Dendritic cell treated with granulocyte-macrophage colony-stimulating factor and Interleukin-4, amounts not matched to agents 40 ng/mL and 50 ng/mL, for 4 days (primary cell): ENCODE data around the gene ASPDH.
"Not testable (repeated sequence)": the region's sequence is repeated elsewhere in the genome, so short reads cannot be mapped to it uniquely, and the experiment has no call there.

Experiments
- H3K27ac Mint-ChIP-seq: one replicate; pipeline ENCODE4 v1.8.0; 2022; ENCODE audit warnings: mild to moderate bottlenecking, mixed read lengths
- H3K27me3 Mint-ChIP-seq: one replicate; pipeline ENCODE4 v1.8.0; 2022; ENCODE audit warnings: mild to moderate bottlenecking, mixed read lengths
- H3K36me3 Mint-ChIP-seq: one replicate; pipeline ENCODE4 v1.8.0; 2022; ENCODE audit warnings: low read depth, mixed read lengths
- H3K4me1 Mint-ChIP-seq: one replicate; pipeline ENCODE4 v1.8.0; 2022; ENCODE audit warnings: low read depth, mixed read lengths
- H3K4me3 Mint-ChIP-seq: one replicate; pipeline ENCODE4 v1.8.0; 2022; ENCODE audit warnings: mild to moderate bottlenecking, moderate library complexity, mixed read lengths
- H3K9me3 Mint-ChIP-seq: one replicate; pipeline ENCODE4 v1.8.0; 2022; ENCODE audit warnings: mixed read lengths
- intact Hi-C: fragments of 100-400 bp; cut with micrococcal nuclease; formaldehyde crosslinking; loops from one replicate; pipeline ENCODE4 v1.15.0; 2022

Gene ASPDH

GRCh38 chr19:50535672-50536187 is 22.0 kb upstream of the ASPDH start:
- intact Hi-C loops: no loop called here

GRCh38 chr19:50534478-50534877 is 20.8 kb upstream of the ASPDH start:
- H3K27me3 Mint-ChIP-seq: peaks cover 19% of the 10 kb centered on the region
- intact Hi-C loops: no loop called here

More at GRCh38 chr19:50535672-50536187, 22.0 kb upstream of the ASPDH start:
- Mint-ChIP-seq H3K9me3 (peaks cover 15% of the 10 kb centered on the region), H3K36me3 (no peaks in the 10 kb centered on the region), H3K4me3 (no peak overlapping the region), H3K27me3 (peaks cover 18% of the 10 kb centered on the region), H3K4me1 (no peaks in the 10 kb centered on the region), H3K27ac (no peak overlapping the region)

GRCh38 chr19:50532952-50533351 is 19.2 kb upstream of the ASPDH start:
- Mint-ChIP-seq H3K9me3 (peaks cover 15% of the 10 kb centered on the region), H3K27ac (no peak overlapping the region), H3K4me1 (no peaks in the 10 kb centered on the region), H3K27me3 (peaks cover 19% of the 10 kb centered on the region), H3K4me3 (no peak overlapping the region), H3K36me3 (no peaks in the 10 kb centered on the region)
- intact Hi-C loops: no loop called here

More at GRCh38 chr19:50534478-50534877, 20.8 kb upstream of the ASPDH start:
- H3K27ac Mint-ChIP-seq: no peak overlapping the region
- H3K4me1 Mint-ChIP-seq: no peaks in the 10 kb centered on the region
- peaks cover 15% of the 10 kb centered on the region for H3K9me3 Mint-ChIP-seq
- H3K36me3 Mint-ChIP-seq: no peaks in the 10 kb centered on the region
- no peak overlapping the region for H3K4me3 Mint-ChIP-seq

GRCh38 chr19:50531171-50531612 is 17.5 kb upstream of the ASPDH start:
- peaks cover 15% of the 10 kb centered on the region for H3K9me3 Mint-ChIP-seq
- intact Hi-C loops: no loop called here
- no peak overlapping the region for H3K4me3 Mint-ChIP-seq
- H3K27ac Mint-ChIP-seq: no peak overlapping the region
- H3K4me1 Mint-ChIP-seq: no peaks in the 10 kb centered on the region
- H3K36me3 Mint-ChIP-seq: no peaks in the 10 kb centered on the region
- H3K27me3 Mint-ChIP-seq: peaks cover 15% of the 10 kb centered on the region

GRCh38 chr19:50528052-50528451 is 14.3 kb upstream of the ASPDH start:
- H3K27ac Mint-ChIP-seq, H3K36me3 Mint-ChIP-seq, H3K4me1 Mint-ChIP-seq, H3K4me3 Mint-ChIP-seq, intact Hi-C loops, H3K9me3 Mint-ChIP-seq: not testable (repeated sequence)
- H3K27me3 Mint-ChIP-seq: peaks cover 13% of the 10 kb centered on the region

GRCh38 chr19:50522881-50523280 is 9.2 kb upstream of the ASPDH start:
- Mint-ChIP-seq H3K9me3 (no peaks in the 10 kb centered on the region), H3K36me3 (no peaks in the 10 kb centered on the region)

GRCh38 chr19:50520822-50521465 is 7.2 kb upstream of the ASPDH start:
- H3K27ac Mint-ChIP-seq: no peak overlapping the region

More at GRCh38 chr19:50522881-50523280, 9.2 kb upstream of the ASPDH start:
- H3K27me3 Mint-ChIP-seq: peaks cover 6% of the 10 kb centered on the region
- H3K4me1 Mint-ChIP-seq: no peaks in the 10 kb centered on the region
- H3K27ac Mint-ChIP-seq: no peak overlapping the region
- intact Hi-C loops: no loop called here
- H3K4me3 Mint-ChIP-seq: no peak overlapping the region

GRCh38 chr19:50519006-50519575 is 5.4 kb upstream of the ASPDH start:
- no peaks in the 10 kb centered on the region for H3K36me3 Mint-ChIP-seq
- intact Hi-C loops: no loop called here
- H3K4me3 Mint-ChIP-seq: no peak overlapping the region
- H3K27me3 Mint-ChIP-seq: peaks cover 30% of the 10 kb centered on the region
- no peaks in the 10 kb centered on the region for H3K4me1 Mint-ChIP-seq
- no peaks in the 10 kb centered on the region for H3K9me3 Mint-ChIP-seq
- H3K27ac Mint-ChIP-seq: no peak overlapping the region

More at GRCh38 chr19:50520822-50521465, 7.2 kb upstream of the ASPDH start:
- intact Hi-C loops: no loop called here
- H3K36me3 Mint-ChIP-seq: no peaks in the 10 kb centered on the region
- no peaks in the 10 kb centered on the region for H3K4me1 Mint-ChIP-seq
- no peaks in the 10 kb centered on the region for H3K9me3 Mint-ChIP-seq
- no peak overlapping the region for H3K4me3 Mint-ChIP-seq
- peaks cover 13% of the 10 kb centered on the region for H3K27me3 Mint-ChIP-seq

GRCh38 chr19:50518091-50519005 is 4.6 kb upstream of the ASPDH start:
- H3K27ac Mint-ChIP-seq: no peak overlapping the region
- intact Hi-C loops: no loop called here
- no peaks in the 10 kb centered on the region for H3K4me1 Mint-ChIP-seq
- peaks cover 33% of the 10 kb centered on the region for H3K27me3 Mint-ChIP-seq
- no peak overlapping the region for H3K4me3 Mint-ChIP-seq
- H3K36me3 Mint-ChIP-seq: no peaks in the 10 kb centered on the region
- no peaks in the 10 kb centered on the region for H3K9me3 Mint-ChIP-seq

- no peaks in the 10 kb centered on the region for H3K36me3 Mint-ChIP-seq
- H3K4me3 Mint-ChIP-seq: no peak overlapping the region
- H3K27ac Mint-ChIP-seq: no peak overlapping the region
- peaks cover 38% of the 10 kb centered on the region for H3K27me3 Mint-ChIP-seq
- intact Hi-C loops: no loop called here
- no peaks in the 10 kb centered on the region for H3K4me1 Mint-ChIP-seq
- no peaks in the 10 kb centered on the region for H3K9me3 Mint-ChIP-seq
These were observed 4.0 kb upstream of the ASPDH start for GRCh38 chr19:50517704-50518075.

- intact Hi-C loops: no loop called here
- Mint-ChIP-seq H3K36me3 (no peaks in the 10 kb centered on the region), H3K4me1 (no peaks in the 10 kb centered on the region), H3K27ac (no peak overlapping the region), H3K9me3 (no peaks in the 10 kb centered on the region), H3K4me3 (no peak overlapping the region), H3K27me3 (peaks cover 38% of the 10 kb centered on the region)
These were observed 3.4 kb upstream of the ASPDH start for GRCh38 chr19:50516964-50517703.

GRCh38 chr19:50516456-50516855 is 2.7 kb upstream of the ASPDH start:
- Mint-ChIP-seq H3K9me3 (no peaks in the 10 kb centered on the region), H3K27me3 (peaks cover 38% of the 10 kb centered on the region), H3K4me1 (peaks cover 4% of the 10 kb centered on the region), H3K27ac (no peak overlapping the region), H3K4me3 (no peak overlapping the region), H3K36me3 (no peaks in the 10 kb centered on the region)
- intact Hi-C loops: no loop called here

GRCh38 chr19:50515168-50515561 is 1.5 kb upstream of the ASPDH start:
- Mint-ChIP-seq H3K9me3 (no peaks in the 10 kb centered on the region), H3K27ac (no peak overlapping the region), H3K27me3 (peaks cover 38% of the 10 kb centered on the region), H3K4me1 (peaks cover 15% of the 10 kb centered on the region), H3K4me3 (no peak overlapping the region), H3K36me3 (peaks cover 10% of the 10 kb centered on the region)
- intact Hi-C loops: no loop called here
